ENCODE results near the gene LRFN2.

DNA sequence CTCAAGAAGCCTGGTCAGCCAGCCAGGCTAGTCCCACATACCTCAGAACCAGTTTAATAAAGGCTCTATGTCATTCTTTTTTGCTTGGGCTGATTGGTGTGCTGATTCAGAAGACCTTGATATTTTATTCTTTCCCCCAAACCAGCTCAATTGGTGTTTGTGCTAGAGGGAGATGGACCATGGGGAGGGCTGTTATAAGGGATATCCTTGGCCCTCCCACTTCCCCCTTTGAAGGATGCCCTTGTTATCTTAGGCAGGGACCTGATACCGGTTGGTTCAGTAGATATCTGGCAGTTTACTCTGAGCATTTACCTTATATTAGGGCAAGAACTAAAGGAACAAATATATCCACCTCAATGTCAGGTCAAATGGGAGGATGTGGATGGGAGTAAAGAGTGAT is 207.4 kb downstream of the LRFN2 start:
- TF ChIP-seq, protein P1, sequence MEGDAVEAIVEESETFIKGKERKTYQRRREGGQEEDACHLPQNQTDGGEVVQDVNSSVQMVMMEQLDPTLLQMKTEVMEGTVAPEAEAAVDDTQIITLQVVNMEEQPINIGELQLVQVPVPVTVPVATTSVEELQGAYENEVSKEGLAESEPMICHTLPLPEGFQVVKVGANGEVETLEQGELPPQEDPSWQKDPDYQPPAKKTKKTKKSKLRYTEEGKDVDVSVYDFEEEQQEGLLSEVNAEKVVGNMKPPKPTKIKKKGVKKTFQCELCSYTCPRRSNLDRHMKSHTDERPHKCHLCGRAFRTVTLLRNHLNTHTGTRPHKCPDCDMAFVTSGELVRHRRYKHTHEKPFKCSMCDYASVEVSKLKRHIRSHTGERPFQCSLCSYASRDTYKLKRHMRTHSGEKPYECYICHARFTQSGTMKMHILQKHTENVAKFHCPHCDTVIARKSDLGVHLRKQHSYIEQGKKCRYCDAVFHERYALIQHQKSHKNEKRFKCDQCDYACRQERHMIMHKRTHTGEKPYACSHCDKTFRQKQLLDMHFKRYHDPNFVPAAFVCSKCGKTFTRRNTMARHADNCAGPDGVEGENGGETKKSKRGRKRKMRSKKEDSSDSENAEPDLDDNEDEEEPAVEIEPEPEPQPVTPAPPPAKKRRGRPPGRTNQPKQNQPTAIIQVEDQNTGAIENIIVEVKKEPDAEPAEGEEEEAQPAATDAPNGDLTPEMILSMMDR (IDR thresholded peaks at IDR 0.05): no peak
- TF ChIP-seq, protein P2, sequence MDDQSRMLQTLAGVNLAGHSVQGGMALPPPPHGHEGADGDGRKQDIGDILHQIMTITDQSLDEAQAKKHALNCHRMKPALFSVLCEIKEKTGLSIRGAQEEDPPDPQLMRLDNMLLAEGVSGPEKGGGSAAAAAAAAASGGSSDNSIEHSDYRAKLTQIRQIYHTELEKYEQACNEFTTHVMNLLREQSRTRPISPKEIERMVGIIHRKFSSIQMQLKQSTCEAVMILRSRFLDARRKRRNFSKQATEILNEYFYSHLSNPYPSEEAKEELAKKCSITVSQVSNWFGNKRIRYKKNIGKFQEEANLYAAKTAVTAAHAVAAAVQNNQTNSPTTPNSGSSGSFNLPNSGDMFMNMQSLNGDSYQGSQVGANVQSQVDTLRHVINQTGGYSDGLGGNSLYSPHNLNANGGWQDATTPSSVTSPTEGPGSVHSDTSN (IDR thresholded peaks at IDR 0.05): no peak
- TF ChIP-seq SMC3 (IDR thresholded peaks at IDR 0.05; ENCODE audit: low read depth, low read length): no peak
- no peak for TF ChIP-seq EP300 (IDR thresholded peaks at IDR 0.05; ENCODE audit: borderline replicate concordance in 1 of 2, low read depth in 1 of 2, low read length in 1 of 2)
- TF ChIP-seq GABPA (IDR thresholded peaks at IDR 0.05; ENCODE audit: low read depth): no peak
- no peak for TF ChIP-seq FOXJ3 (CRISPR knock-in tag; IDR thresholded peaks at IDR 0.05)
- no peak for TF ChIP-seq SIN3A (IDR thresholded peaks at IDR 0.05; ENCODE audit: borderline replicate concordance, low read depth, low read length)
- TF ChIP-seq POLR2AphosphoS5 (IDR thresholded peaks at IDR 0.05; ENCODE audit: low read depth, low read length): no peak
